Adrenal gland (tissue), 12 donors: Measurements from ENCODE around the gene GSG1. TPM values are rescaled to one million over a fixed set of nuclear protein-coding genes. Genes with fewer than 3 reads are reported as not detected.

Source experiments
- DNase-seq, 7 donors: peaks; one replicate each; pipeline ENCODE4 v3.0.0-alpha.2; 2019 to 2020
- H3K27ac ChIP-seq, 5 donors: fragments of 200-600 bp; sonication (generic) in 4 of 5; 1 replicate in 3 of 5; 2 replicates in 2 of 5; pipeline versions ENCODE4 v1.5.1 to v1.8.0; 2016 to 2020; ENCODE audit warnings: mild to moderate bottlenecking in 1 of 5
- H3K27me3 ChIP-seq: fragments of 200-600 bp; 2 replicates; pipeline ENCODE4 v1.8.0; 2021
- H3K36me3 ChIP-seq, 2 donors: fragments of 200-600 bp; replicated peaks in 1 of 2; 1 replicate in 1 of 2; 2 replicates in 1 of 2; pipeline versions ENCODE4 v1.5.1 to v1.8.0; 2018 to 2022
- H3K4me1 ChIP-seq, 2 donors: fragments of 200-600 bp; replicated peaks in 1 of 2; 1 replicate in 1 of 2; 2 replicates in 1 of 2; pipeline versions ENCODE4 v1.5.1 to v1.8.0; 2018 to 2021
- H3K4me3 ChIP-seq, 4 donors: fragments of 200-600 bp; sonication (generic) in 3 of 4; one replicate each; pipeline ENCODE4 v1.5.1; 2016 to 2018
- H3K9me3 ChIP-seq, 3 donors: fragments of 200-600 bp; sonication (generic) in 1 of 3; replicated peaks in 1 of 3; 1 replicate in 2 of 3; 2 replicates in 1 of 3; pipeline versions ENCODE4 v1.5.1 to v1.8.0; 2016 to 2021
- POLR2A ChIP-seq, 2 donors: fragments of 450-650 bp; IDR thresholded peaks; one replicate each; pipeline ENCODE4 v1.6.1; 2017; ENCODE audit warnings: antibody characterized with exemption in 2 of 2, mild to moderate bottlenecking in 2 of 2, moderate library complexity in 1 of 2
- WGBS, 4 donors: extraction: QIAGEN DNeasy Blood & Tissue Kit in 2 of 4; methylation state at CpG; one replicate each; pipeline versions ENCODE4 v1.1.5 to v1.1.7; 2013 to 2017; 5-methylcytosine and 5-hydroxymethylcytosine counted together
- intact Hi-C, 2 donors: fragments of 100-400 bp; cut with DNase I; formaldehyde crosslinking; loops; one replicate each; pipeline versions ENCODE4 v1.14.1 to v1.15.0; 2022 to 2023
- polyA plus RNA-seq, 3 donors: library from polyadenylated mRNA; stranded (reverse); fragments of 200-250 nt in 2 of 3; fragments of 350-450 nt in 1 of 3; fragmentation: Illumina TruSeq in 1 of 3; extraction: RNeasy Lipid Tissue Mini Kit (QIAGEN cat#74804) in 1 of 3; gene quantifications; one replicate each; pipeline ENCODE4 v1.2.3, GENCODE V29; 2013 to 2014
- total RNA-seq, 9 donors: library from RNA; depleted of rRNA in 4 of 9; stranded (reverse); fragments of >200 nt in 4 of 9; fragments of 120-200 nt in 1 of 9; fragmentation: NEBNext Ultra II Directional in 1 of 9; extraction: Animal tissue kit (Norgen Biotek cat#: 25700) in 1 of 9; gene quantifications; one replicate each; pipeline versions ENCODE4 v1.1.0 to v1.2.4, GENCODE V29; 2013 to 2023
- TF ChIP-seq, protein P1 (sequence below), 6 experiments: fragments of 450-650 bp in 4 of 6; fragments of 200-600 bp in 2 of 6; sonication (generic) in 1 of 6; IDR thresholded peaks; 1 replicate in 5 of 6; 2 replicates in 1 of 6; pipeline versions ENCODE4 v1.5.1 to v1.8.0; 2016 to 2021; ENCODE audit warnings: antibody characterized with exemption in 6 of 6, mild to moderate bottlenecking in 2 of 6, moderate library complexity in 1 of 6
- donor health status: healthy with polysubstance abuse.
- donor health status: Bipolar disorder and iron deficiency.
- donor health status: DM: yes; HTN: yes; CAD: no.
- donor health status: DM: no; HTN: no; CAD: no.
- donor health status: DM: no; HTN: no; CAD: no.
- donor health status: DM: yes; HTN: yes; CAD: no.

Gene GSG1
- total and polyA plus RNA-seq, 12 donors = not detected

DNA sequence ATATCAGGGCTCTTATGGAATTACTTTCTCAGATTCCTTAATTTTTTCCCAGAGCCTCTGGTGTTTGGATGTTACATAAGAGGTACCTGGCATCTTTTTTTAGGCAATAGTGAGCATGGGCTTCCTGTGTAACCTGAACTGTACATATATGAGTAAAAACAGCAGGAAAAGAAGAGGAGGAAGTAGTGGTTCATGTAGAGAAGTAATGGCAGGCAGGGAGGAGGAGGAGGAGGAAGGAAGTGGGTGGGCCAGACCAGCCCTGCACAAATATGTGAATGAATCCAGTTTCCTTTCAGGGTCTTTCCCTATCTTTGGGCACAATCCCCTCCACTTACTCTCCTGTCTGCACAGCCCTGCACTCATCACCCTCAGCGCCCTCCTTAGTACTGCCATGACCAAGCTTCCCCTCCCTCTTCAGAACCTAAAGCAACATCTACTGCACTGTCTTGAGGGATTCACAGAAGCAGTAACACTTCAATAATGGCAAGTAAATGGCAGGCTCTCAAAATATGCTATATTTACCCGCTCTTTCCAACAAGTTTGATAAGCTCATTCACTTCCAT, 40.9 kb upstream of the GSG1 start:
- Histone ChIP-seq H3K36me3 (no peaks in the 10 kb centered on the region), H3K4me3 (no peak overlapping the region), H3K4me1 (no peaks in the 10 kb centered on the region), H3K27ac (no peak overlapping the region), H3K9me3 (no peaks in the 10 kb centered on the region), H3K27me3 (no peaks in the 10 kb centered on the region)
- DNase-seq = no peak
- TF ChIP-seq, protein P1, sequence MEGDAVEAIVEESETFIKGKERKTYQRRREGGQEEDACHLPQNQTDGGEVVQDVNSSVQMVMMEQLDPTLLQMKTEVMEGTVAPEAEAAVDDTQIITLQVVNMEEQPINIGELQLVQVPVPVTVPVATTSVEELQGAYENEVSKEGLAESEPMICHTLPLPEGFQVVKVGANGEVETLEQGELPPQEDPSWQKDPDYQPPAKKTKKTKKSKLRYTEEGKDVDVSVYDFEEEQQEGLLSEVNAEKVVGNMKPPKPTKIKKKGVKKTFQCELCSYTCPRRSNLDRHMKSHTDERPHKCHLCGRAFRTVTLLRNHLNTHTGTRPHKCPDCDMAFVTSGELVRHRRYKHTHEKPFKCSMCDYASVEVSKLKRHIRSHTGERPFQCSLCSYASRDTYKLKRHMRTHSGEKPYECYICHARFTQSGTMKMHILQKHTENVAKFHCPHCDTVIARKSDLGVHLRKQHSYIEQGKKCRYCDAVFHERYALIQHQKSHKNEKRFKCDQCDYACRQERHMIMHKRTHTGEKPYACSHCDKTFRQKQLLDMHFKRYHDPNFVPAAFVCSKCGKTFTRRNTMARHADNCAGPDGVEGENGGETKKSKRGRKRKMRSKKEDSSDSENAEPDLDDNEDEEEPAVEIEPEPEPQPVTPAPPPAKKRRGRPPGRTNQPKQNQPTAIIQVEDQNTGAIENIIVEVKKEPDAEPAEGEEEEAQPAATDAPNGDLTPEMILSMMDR (IDR thresholded peaks at IDR 0.05) = no peak
- TF ChIP-seq POLR2A (IDR thresholded peaks at IDR 0.05) = no peak
- intact Hi-C loops = no loop called here
- 77 to 89% (median 83%) methylated on average over 2 of the region's 2 CpGs for WGBS, 4 donors

DNA sequence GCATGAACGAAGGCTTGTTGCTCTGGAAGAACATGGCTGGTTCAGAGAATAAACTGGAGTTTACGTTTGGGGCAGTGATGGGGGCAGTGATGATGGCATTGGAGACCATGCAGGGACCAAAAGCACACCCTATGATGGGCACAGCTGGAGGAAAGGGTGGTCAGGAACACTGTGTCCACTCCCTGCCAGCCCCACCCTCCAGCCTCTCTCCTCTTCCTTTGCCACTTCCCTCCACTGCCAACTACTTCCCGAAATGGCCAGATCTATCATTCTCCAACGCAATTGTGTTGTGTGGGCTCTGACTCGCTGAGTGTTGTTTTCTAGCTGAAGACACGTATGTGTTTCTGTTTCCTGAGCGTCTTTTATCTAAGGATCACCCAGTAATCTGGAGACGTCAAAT, 39.3 kb upstream of the GSG1 start:
- no peak overlapping the region for H3K4me3 ChIP-seq
- no peaks in the 10 kb centered on the region for H3K4me1 ChIP-seq
- H3K36me3 ChIP-seq = no peaks in the 10 kb centered on the region
- WGBS, 4 donors = 67 to 85% (median 76%) methylated on average over 8 of the region's 8 CpGs
- no peak overlapping the region for H3K27ac ChIP-seq
- H3K27me3 ChIP-seq = no peaks in the 10 kb centered on the region
- intact Hi-C loops = no loop called here
- no peak for TF ChIP-seq POLR2A (IDR thresholded peaks at IDR 0.05)
- TF ChIP-seq, protein P1 (IDR thresholded peaks at IDR 0.05) = no peak
- DNase-seq = peak in 1 of 7 donors; percentile 37
- no peaks in the 10 kb centered on the region for H3K9me3 ChIP-seq

DNA sequence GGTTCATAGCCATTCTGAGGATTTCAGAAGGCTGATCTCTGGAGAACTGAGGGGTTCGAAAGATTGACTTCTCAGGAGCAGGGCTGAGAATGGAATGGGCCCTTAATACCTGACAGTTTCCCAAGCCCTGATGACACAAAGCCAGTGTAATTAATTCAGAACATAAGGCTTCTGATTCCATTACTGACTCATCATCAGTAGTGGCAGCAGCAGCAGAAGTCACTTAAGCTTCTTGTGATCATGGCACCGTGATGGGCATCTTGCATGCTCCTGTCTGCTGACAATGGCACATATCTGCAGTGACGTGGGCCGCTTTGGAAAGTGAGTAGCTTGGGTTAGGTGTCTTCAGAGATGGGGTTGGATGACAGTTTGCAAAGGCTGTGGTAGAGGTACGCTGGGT, 38.2 kb upstream of the GSG1 start:
- H3K9me3 ChIP-seq = no peaks in the 10 kb centered on the region
- TF ChIP-seq, protein P1 (IDR thresholded peaks at IDR 0.05) = no peak
- TF ChIP-seq POLR2A (IDR thresholded peaks at IDR 0.05) = no peak
- H3K27me3 ChIP-seq = no peaks in the 10 kb centered on the region
- no peaks in the 10 kb centered on the region for H3K4me1 ChIP-seq
- H3K27ac ChIP-seq = no peak overlapping the region
- 76 to 96% (median 85%) methylated on average over 5 of the region's 5 CpGs for WGBS, 4 donors
- no peaks in the 10 kb centered on the region for H3K36me3 ChIP-seq
- intact Hi-C loops = no loop called here
- H3K4me3 ChIP-seq = no peak overlapping the region
- DNase-seq = no peak

DNA sequence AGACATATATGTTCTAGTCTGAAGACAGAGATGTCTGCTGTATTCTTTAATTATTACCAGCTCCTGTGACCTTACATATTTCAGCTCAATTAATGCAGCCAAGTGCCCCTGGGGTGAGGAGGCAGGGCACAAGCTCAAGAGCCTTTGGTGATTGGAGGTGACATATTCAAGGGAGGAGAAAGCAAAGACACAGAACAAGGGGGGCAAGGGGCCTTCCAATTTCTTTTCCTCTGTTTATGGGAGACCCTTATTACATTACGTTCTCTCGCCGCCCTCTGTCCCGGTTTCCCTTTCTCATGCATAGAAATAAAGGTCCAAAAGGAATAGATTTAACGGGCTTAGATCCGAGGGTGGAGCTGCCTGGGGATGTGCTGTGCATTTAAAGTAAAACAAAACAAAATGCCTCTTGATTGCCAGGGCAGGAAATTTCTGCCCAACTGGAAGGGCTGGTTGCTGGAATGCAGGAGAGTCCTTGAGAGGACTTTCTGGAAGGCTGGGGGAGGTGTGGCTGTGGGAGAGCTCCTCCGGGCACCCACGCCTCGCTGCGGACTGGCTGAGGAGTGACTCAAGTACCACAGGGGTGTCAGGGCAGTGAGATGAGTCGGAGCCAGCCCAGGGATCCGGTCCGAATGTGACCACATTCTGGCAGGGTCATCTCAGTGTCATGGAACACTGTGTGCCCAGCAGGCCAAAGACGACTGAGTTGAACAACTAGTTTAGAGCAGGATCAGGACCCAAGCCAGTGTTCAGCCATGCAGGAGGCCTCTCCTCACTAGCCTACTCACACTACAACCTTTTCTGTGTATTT, 32.1 kb upstream of the GSG1 start:
- TF ChIP-seq, protein P1 (IDR thresholded peaks at IDR 0.05) = peak in 4 of 6 experiments; percentile 12 to 37 (median 28)
- no peak for TF ChIP-seq POLR2A (IDR thresholded peaks at IDR 0.05)
- peak; percentile 42 to 89 (median 87) for DNase-seq
- WGBS, 4 donors = 35 to 44% (median 40%) methylated on average over 12 to 14 of the region's 14 CpGs
- Histone ChIP-seq H3K9me3 (no peaks in the 10 kb centered on the region), H3K36me3 (no peaks in the 10 kb centered on the region), H3K27me3 (no peaks in the 10 kb centered on the region), H3K4me1 (peaks cover 0 to 5% of the 10 kb centered on the region in 2 donors), H3K4me3 (no peak overlapping the region), H3K27ac (peak overlapping the region in 2 of 5 donors; percentile 18 to 40)
- intact Hi-C loops = no loop called here
